AG04450 (cell line): ENCODE measurements around the gene TWF2. TPM values are rescaled to one million over a fixed set of nuclear protein-coding genes. Genes with fewer than 3 reads are reported as not detected.

ENCODE experiments used
- CTCF ChIA-PET: fragments of 300-600, 350-600 bp; formaldehyde crosslinking; extraction: SDS; loops from one replicate; lab custom pipeline; 2022; ENCODE audit warnings: antibody characterized with exemption, inconsistent platforms; lab: Charles Lee
- POLR2A ChIA-PET: fragments of 350-600 bp; formaldehyde crosslinking; extraction: SDS; loops from one replicate; lab custom pipeline; 2021; ENCODE audit warnings: antibody characterized with exemption, inconsistent platforms; lab: Yijun Ruan, JAX
- DNase-seq: peaks from one replicate; pipeline ENCODE4 v3.0.0-alpha.2; 2011; ENCODE audit warnings: low read depth, low spot score
- H3K27ac ChIP-seq: one replicate; pipeline ENCODE4 v1.5.1; 2012; ENCODE audit warnings: low read depth, low read length, control low read depth
- H3K27me3 ChIP-seq: one replicate; pipeline ENCODE4 v1.6.0; 2012; ENCODE audit warnings: low read length; ENCODE audit not compliant: control insufficient read depth, insufficient read depth
- H3K4me3 ChIP-seq: 2 replicates; pipeline ENCODE4 v1.5.1; 2011; ENCODE audit warnings: mild to moderate bottlenecking, low read depth, low read length, control low read depth
- H3K9me3 ChIP-seq: 2 replicates; pipeline ENCODE4 v1.5.1; 2012; ENCODE audit warnings: low read length; ENCODE audit not compliant: control insufficient read depth, insufficient read depth
- polyA plus RNA-seq: library from polyadenylated mRNA; depleted of rRNA; stranded (reverse); fragments of >200 nt; gene quantifications from 2 replicates; pipeline ENCODE4 v1.2.3, GENCODE V29; 2011
- TF ChIP-seq, protein P1 (sequence below): IDR thresholded peaks from 2 replicates; pipeline ENCODE4 v1.5.1; 2011; ENCODE audit warnings: low read depth, low read length, control low read depth, inconsistent platforms

Gene TWF2
- polyA plus RNA-seq, 1 experiment = 96.6 TPM

DNA sequence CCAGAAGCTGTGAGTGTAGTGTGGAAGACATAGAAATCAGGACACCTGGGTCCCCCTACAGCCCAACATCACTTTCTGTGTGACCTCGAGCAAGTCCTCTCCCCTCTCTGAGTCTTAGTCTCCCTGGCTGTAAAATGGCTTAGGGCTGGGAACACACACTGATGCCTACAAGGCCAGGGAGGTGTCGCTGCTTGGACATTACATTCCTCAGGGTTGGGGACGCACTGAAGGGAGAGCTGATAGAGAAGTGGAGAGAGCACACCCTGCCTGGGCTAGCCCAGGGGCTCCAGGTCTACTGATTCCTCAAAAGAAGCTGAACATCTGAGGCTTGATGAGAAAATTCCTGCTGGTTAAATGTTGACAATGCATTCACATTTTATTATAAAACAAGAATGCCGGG lies 47.3 kb downstream of the TWF2 start:
- no peaks in the 10 kb centered on the region for H3K27me3 ChIP-seq
- H3K4me3 ChIP-seq = no peak overlapping the region
- TF ChIP-seq, protein P1, sequence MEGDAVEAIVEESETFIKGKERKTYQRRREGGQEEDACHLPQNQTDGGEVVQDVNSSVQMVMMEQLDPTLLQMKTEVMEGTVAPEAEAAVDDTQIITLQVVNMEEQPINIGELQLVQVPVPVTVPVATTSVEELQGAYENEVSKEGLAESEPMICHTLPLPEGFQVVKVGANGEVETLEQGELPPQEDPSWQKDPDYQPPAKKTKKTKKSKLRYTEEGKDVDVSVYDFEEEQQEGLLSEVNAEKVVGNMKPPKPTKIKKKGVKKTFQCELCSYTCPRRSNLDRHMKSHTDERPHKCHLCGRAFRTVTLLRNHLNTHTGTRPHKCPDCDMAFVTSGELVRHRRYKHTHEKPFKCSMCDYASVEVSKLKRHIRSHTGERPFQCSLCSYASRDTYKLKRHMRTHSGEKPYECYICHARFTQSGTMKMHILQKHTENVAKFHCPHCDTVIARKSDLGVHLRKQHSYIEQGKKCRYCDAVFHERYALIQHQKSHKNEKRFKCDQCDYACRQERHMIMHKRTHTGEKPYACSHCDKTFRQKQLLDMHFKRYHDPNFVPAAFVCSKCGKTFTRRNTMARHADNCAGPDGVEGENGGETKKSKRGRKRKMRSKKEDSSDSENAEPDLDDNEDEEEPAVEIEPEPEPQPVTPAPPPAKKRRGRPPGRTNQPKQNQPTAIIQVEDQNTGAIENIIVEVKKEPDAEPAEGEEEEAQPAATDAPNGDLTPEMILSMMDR = no peak
- no peak for DNase-seq
- no peak overlapping the region for H3K27ac ChIP-seq
- ChIA-PET POLR2A (interaction anchor here (0.6 kb wide), 1 partner anchor 198 kb away, joined by 3 read pairs; no protein-coding TSS in a partner anchor), CTCF (interaction anchor here (0.6 kb wide), 1 partner anchor 135 kb away, joined by 3 read pairs; no protein-coding TSS in a partner anchor)
- no peaks in the 10 kb centered on the region; the same call in 1 of the 2 replicates for H3K9me3 ChIP-seq

DNA sequence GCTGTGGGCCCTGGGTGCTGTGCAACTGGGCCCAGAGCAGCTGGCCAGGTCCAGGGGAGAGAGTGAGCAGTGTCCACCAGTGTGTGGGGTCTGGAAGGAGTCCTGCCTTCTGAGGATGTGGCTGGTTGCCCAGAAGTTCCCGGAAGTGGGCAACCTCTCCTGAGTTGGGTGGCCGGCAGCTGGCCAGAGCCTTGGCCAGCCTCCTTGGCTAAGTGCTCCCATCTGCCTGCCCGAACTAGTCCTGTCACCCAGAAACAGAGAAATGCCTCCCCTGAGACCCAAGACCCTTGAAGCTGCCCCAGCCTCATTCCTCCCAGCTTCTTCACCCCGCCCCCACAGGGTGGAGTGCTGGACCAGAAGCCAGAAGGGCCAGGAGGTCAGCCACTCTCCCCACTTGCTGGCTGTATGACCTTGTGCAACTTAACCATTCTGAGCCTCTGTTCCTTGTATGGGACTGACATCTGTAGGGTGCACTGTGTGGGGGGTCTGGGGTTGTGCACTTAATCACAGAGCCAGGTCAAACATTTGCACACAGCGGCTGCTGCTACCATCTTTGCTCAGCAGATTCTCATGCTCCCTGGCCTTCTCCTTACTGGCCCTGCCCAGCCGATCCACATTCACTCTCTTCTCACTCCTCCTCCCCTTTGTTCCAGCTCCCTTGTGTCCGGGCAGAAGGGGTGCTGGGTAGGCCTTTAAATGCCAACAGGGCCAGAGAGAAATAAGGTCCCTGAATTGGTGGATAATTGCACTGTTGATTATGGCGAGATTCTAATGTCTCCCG lies 48.5 kb downstream of the TWF2 start:
- Histone ChIP-seq H3K27ac (peak overlapping the region; percentile 21), H3K9me3 (no peaks in the 10 kb centered on the region; the same call in 1 of the 2 replicates), H3K27me3 (no peaks in the 10 kb centered on the region), H3K4me3 (no peak overlapping the region)
- no peak for DNase-seq
- TF ChIP-seq, protein P1 = no peak
- ChIA-PET CTCF (no interaction called here), POLR2A (no interaction called here)

DNA sequence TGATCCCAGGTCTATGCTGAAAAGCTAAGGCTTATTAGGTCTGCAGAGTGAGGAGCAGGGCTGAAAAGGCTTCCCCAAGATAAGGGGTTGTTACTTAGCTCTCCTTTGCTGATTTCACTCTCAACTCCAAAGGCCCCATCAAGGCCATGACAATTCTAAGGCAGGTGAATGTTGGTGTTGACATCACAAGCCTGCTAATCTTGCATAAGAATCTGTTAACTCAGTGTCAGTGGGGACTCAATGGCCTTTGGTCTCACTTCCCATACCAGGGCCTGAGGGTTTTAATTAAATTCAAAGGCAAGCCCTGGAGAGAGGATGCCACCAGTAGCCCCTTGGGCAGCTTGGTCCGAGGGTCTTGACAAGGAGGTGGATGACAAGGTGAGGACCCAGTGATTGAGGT lies 50.4 kb downstream of the TWF2 start:
- no peak overlapping the region for H3K27ac ChIP-seq
- no peak for DNase-seq
- H3K9me3 ChIP-seq = no peaks in the 10 kb centered on the region; the same call in 1 of the 2 replicates
- ChIA-PET CTCF (interaction anchor here (0.7 kb wide), 1 partner anchor 19 kb away, joined by 3 read pairs; no protein-coding TSS in a partner anchor), POLR2A (interaction anchor here (0.5 kb wide), 1 partner anchor 41 kb away, joined by 3 read pairs; no protein-coding TSS in a partner anchor)
- no peak overlapping the region for H3K4me3 ChIP-seq
- TF ChIP-seq, protein P1 = no peak
- H3K27me3 ChIP-seq = no peaks in the 10 kb centered on the region

DNA sequence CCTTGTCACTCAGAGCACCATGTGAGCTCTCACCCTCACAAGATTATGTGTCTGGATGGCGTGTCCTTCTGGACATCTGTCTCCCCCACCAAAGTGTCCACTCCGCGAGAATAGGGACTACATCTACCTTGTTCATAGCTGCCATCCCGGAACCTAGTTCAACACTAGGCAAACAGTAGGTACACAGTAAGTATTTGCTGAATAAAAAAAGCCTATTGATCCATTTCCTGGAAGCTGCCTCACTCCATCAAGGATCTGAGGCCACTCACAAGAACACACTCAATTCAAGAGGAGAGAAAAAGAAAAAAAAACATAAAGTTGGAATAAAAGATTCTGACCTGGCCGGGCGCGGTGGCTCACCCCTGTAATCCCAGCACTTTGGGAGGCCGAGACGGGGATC lies 52.2 kb downstream of the TWF2 start:
- DNase-seq = no peak
- Histone ChIP-seq H3K4me3 (no peak overlapping the region), H3K9me3 (no peaks in the 10 kb centered on the region; the same call in 1 of the 2 replicates), H3K27ac (no peak overlapping the region), H3K27me3 (no peaks in the 10 kb centered on the region)
- CTCF ChIA-PET = no interaction called here
- POLR2A ChIA-PET = interaction anchor here (1.7 kb wide), 1 partner anchor 32 kb away, joined by 4 read pairs; the partner anchor contains the start of gene POC1A
- TF ChIP-seq, protein P1 = no peak

DNA sequence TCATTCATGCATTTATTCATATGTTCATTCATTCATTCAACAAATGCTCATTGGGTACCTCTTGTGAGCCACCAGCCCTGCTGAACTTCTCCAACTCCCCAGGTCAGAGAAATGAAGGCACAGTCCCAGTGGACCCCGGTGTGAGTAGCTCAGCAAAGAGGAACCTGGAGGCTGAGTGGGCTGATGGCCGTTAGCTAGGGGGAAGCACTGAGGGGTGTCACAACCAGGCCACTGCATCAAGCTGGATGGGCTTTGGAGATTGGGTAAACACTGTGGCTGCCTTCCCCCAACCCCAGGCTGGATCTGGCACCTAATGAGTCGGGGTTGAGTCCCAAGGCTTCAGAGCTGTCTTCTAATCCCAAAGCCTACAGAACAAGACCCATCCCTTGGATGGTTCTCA lies 53.1 kb downstream of the TWF2 start:
- TF ChIP-seq, protein P1 = no peak
- Histone ChIP-seq H3K9me3 (no peaks in the 10 kb centered on the region; the same call in 1 of the 2 replicates), H3K27me3 (no peaks in the 10 kb centered on the region), H3K4me3 (no peak overlapping the region), H3K27ac (no peak overlapping the region)
- ChIA-PET CTCF (interaction anchor here (1.0 kb wide), 1 partner anchor 34 kb away, joined by 3 read pairs; no protein-coding TSS in a partner anchor), POLR2A (interaction anchor here (1.7 kb wide), 1 partner anchor 31 kb away, joined by 4 read pairs; the partner anchor contains the start of gene POC1A)
- DNase-seq = no peak
